CD8-positive, alpha-beta memory T cell (primary cell): ENCODE measurements around the gene OR5AU1. TPM values are rescaled to one million over a fixed set of nuclear protein-coding genes. Genes with fewer than 3 reads are reported as not detected.
A peak's percentile ranks its signal among the peaks of the same experiment; 100 is the strongest.

ENCODE experiments used
- CTCF ChIA-PET: fragments of 350-600 bp; sonication (Branson Sonifier 250); formaldehyde crosslinking; loops from one replicate; lab custom pipeline; 2021; ENCODE audit warnings: antibody characterized with exemption; lab: Charles Lee
- POLR2A ChIA-PET: fragments of 350-600 bp; sonication (Branson Sonifier 250); formaldehyde crosslinking; loops from one replicate; lab custom pipeline; 2021; ENCODE audit warnings: antibody characterized with exemption; lab: Charles Lee
- DNase-seq, 5 donors: peaks; one replicate each; pipeline versions ENCODE4 v3.0.0 to v3.0.0-alpha.2; 2020 to 2022; ENCODE audit warnings: mixed read lengths in 1 of 5
- H3K27ac ChIP-seq: one replicate; pipeline ENCODE4 v1.7.0; 2013; ENCODE audit warnings: low read depth, mild to moderate bottlenecking, low read length, moderate library complexity
- H3K27me3 ChIP-seq: 2 replicates; pipeline ENCODE4 v1.7.0; 2013; ENCODE audit warnings: low read length, mild to moderate bottlenecking; ENCODE audit not compliant: insufficient read depth, poor library complexity, severe bottlenecking
- H3K36me3 ChIP-seq: 2 replicates; pipeline ENCODE4 v1.7.0; 2013; ENCODE audit warnings: mild to moderate bottlenecking, low read length, moderate library complexity; ENCODE audit not compliant: insufficient read depth
- H3K4me1 ChIP-seq: 2 replicates; pipeline ENCODE4 v1.7.0; 2013; ENCODE audit warnings: mild to moderate bottlenecking, low read length, moderate library complexity; ENCODE audit not compliant: insufficient read depth
- H3K4me3 ChIP-seq: 2 replicates; pipeline ENCODE4 v1.7.0; 2013; ENCODE audit warnings: mild to moderate bottlenecking, low read length
- H3K9me3 ChIP-seq: 2 replicates; pipeline ENCODE4 v1.7.0; 2013; ENCODE audit warnings: mild to moderate bottlenecking, low read length
- H3K27ac Mint-ChIP-seq, 8 donors: one replicate each; pipeline ENCODE4 v1.8.0; 2020 to 2021; ENCODE audit warnings: mixed read lengths in 8 of 8, mild to moderate bottlenecking in 6 of 8, inconsistent platforms in 3 of 8, moderate library complexity in 3 of 8
- H3K27me3 Mint-ChIP-seq, 2 donors: one replicate each; pipeline ENCODE4 v1.8.0; 2020 to 2021; ENCODE audit warnings: mixed read lengths in 2 of 2, mild to moderate bottlenecking in 1 of 2, moderate library complexity in 1 of 2
- H3K36me3 Mint-ChIP-seq, 3 donors: one replicate each; pipeline ENCODE4 v1.8.0; 2020 to 2021; ENCODE audit warnings: mixed read lengths in 3 of 3, inconsistent platforms in 1 of 3, mild to moderate bottlenecking in 1 of 3
- H3K4me1 Mint-ChIP-seq, 3 donors: one replicate each; pipeline ENCODE4 v1.8.0; 2020 to 2021; ENCODE audit warnings: mixed read lengths in 3 of 3, inconsistent platforms in 1 of 3, mild to moderate bottlenecking in 1 of 3
- H3K4me3 Mint-ChIP-seq, 7 donors: one replicate each; pipeline ENCODE4 v1.8.0; 2020 to 2021; ENCODE audit warnings: mixed read lengths in 7 of 7, mild to moderate bottlenecking in 6 of 7, moderate library complexity in 4 of 7, inconsistent platforms in 2 of 7
- H3K9me3 Mint-ChIP-seq, 5 donors: one replicate each; pipeline ENCODE4 v1.8.0; 2020 to 2022; ENCODE audit warnings: mixed read lengths in 5 of 5, mild to moderate bottlenecking in 3 of 5, moderate library complexity in 2 of 5, inconsistent platforms in 1 of 5
- polyA plus RNA-seq: library from polyadenylated mRNA; unstranded; fragments of 300-500 nt; fragmentation: Illumina TruSeq; gene quantifications from one replicate; pipeline ENCODE4 v1.2.3, GENCODE V29; 2021
- total RNA-seq, 2 experiments: library from RNA; stranded (reverse); gene quantifications; one replicate each; pipeline ENCODE4 v1.2.3, GENCODE V29; 2021

Gene OR5AU1
- total and polyA plus RNA-seq, 3 experiments from 2014 or later: not detected

- Histone ChIP-seq H3K27ac (no peak overlapping the region), H3K4me3 (no peak overlapping the region), H3K4me1 (no peaks in the 10 kb centered on the region), H3K36me3 (no peaks in the 10 kb centered on the region), H3K9me3 (no peaks in the 10 kb centered on the region), H3K27me3 (no peaks in the 10 kb centered on the region)
- DNase-seq: no peak
- H3K36me3 Mint-ChIP-seq: peaks cover 0 to 14% (median 6%) of the 10 kb centered on the region in 3 donors
- peak overlapping the region in 2 of 8 donors; percentile 54 to 74 for H3K27ac Mint-ChIP-seq
- no peaks in the 10 kb centered on the region for H3K9me3 Mint-ChIP-seq
- H3K4me1 Mint-ChIP-seq: peaks cover 21 to 31% (median 30%) of the 10 kb centered on the region in 3 donors
- no peaks in the 10 kb centered on the region for H3K27me3 Mint-ChIP-seq
- ChIA-PET POLR2A (no interaction called here), CTCF (interaction anchor here (0.6 kb wide), 2 partner anchors 26 to 311 kb away, joined by 3 read pairs; no protein-coding TSS in a partner anchor)
- H3K4me3 Mint-ChIP-seq: no peak overlapping the region
Measured at GRCh38 chr14:21200752-21201461, 45.0 kb upstream of the OR5AU1 start.

GRCh38 chr14:21199611-21200560, 44.0 kb upstream of the OR5AU1 start:
- no peaks in the 10 kb centered on the region for H3K27me3 Mint-ChIP-seq
- H3K27ac Mint-ChIP-seq: peak overlapping the region in 2 of 8 donors; percentile 0 to 75
- no peaks in the 10 kb centered on the region for H3K36me3 ChIP-seq
- H3K27ac ChIP-seq: no peak overlapping the region
- ChIA-PET POLR2A (no interaction called here), CTCF (no interaction called here)
- H3K9me3 Mint-ChIP-seq: no peaks in the 10 kb centered on the region
- H3K9me3 ChIP-seq: no peaks in the 10 kb centered on the region
- DNase-seq: no peak
- peaks cover 21 to 31% (median 26%) of the 10 kb centered on the region in 3 donors for H3K4me1 Mint-ChIP-seq
- no peaks in the 10 kb centered on the region for H3K27me3 ChIP-seq
- peaks cover 0 to 8% (median 6%) of the 10 kb centered on the region in 3 donors for H3K36me3 Mint-ChIP-seq
- H3K4me3 ChIP-seq: no peak overlapping the region
- H3K4me3 Mint-ChIP-seq: no peak overlapping the region
- H3K4me1 ChIP-seq: no peaks in the 10 kb centered on the region

GRCh38 chr14:21197418-21198205, 41.7 kb upstream of the OR5AU1 start:
- no peak for DNase-seq
- peaks cover under 1% of the 10 kb centered on the region for H3K4me1 ChIP-seq
- H3K27ac ChIP-seq: no peak overlapping the region
- H3K27me3 ChIP-seq: no peaks in the 10 kb centered on the region
- no peak overlapping the region for H3K4me3 ChIP-seq
- Mint-ChIP-seq H3K27me3 (no peaks in the 10 kb centered on the region), H3K4me1 (peaks cover 11 to 16% (median 13%) of the 10 kb centered on the region in 3 donors), H3K36me3 (no peaks in the 10 kb centered on the region), H3K27ac (peak overlapping the region in 1 of 8 donors; percentile 13), H3K9me3 (no peaks in the 10 kb centered on the region), H3K4me3 (no peak overlapping the region)
- POLR2A ChIA-PET: no interaction called here
- H3K36me3 ChIP-seq: no peaks in the 10 kb centered on the region
- CTCF ChIA-PET: interaction anchor here (0.8 kb wide), 1 partner anchor 50 kb away, joined by 3 read pairs; no protein-coding TSS in a partner anchor
- no peaks in the 10 kb centered on the region for H3K9me3 ChIP-seq

- no peak overlapping the region for H3K4me3 ChIP-seq
- no peaks in the 10 kb centered on the region for H3K36me3 ChIP-seq
- Mint-ChIP-seq H3K36me3 (no peaks in the 10 kb centered on the region), H3K27me3 (no peaks in the 10 kb centered on the region), H3K4me3 (peak overlapping the region in 1 of 7 donors; percentile 19), H3K4me1 (peaks cover 6 to 29% (median 11%) of the 10 kb centered on the region in 3 donors), H3K27ac (peak overlapping the region in 1 of 8 donors; percentile 76), H3K9me3 (no peaks in the 10 kb centered on the region)
- no peak overlapping the region for H3K27ac ChIP-seq
- POLR2A ChIA-PET: no interaction called here
- H3K4me1 ChIP-seq: peaks cover 16% of the 10 kb centered on the region
- DNase-seq: no peak
- no peaks in the 10 kb centered on the region for H3K27me3 ChIP-seq
- CTCF ChIA-PET: no interaction called here
- H3K9me3 ChIP-seq: no peaks in the 10 kb centered on the region
Measured at GRCh38 chr14:21194597-21194996, 38.7 kb upstream of the OR5AU1 start.

GRCh38 chr14:21192875-21193535, 37.1 kb upstream of the OR5AU1 start:
- POLR2A ChIA-PET: interaction anchor here (0.8 kb wide), 1 partner anchor 10 kb away, joined by 3 read pairs; no protein-coding TSS in a partner anchor
- Histone ChIP-seq H3K4me1 (peaks cover 16% of the 10 kb centered on the region), H3K4me3 (no peak overlapping the region), H3K27ac (no peak overlapping the region), H3K27me3 (no peaks in the 10 kb centered on the region), H3K36me3 (no peaks in the 10 kb centered on the region), H3K9me3 (no peaks in the 10 kb centered on the region)
- DNase-seq: no peak
- Mint-ChIP-seq H3K27ac (peak overlapping the region in 1 of 8 donors; percentile 36), H3K9me3 (no peaks in the 10 kb centered on the region), H3K36me3 (no peaks in the 10 kb centered on the region), H3K4me1 (peaks cover 6 to 25% (median 11%) of the 10 kb centered on the region in 3 donors), H3K27me3 (no peaks in the 10 kb centered on the region), H3K4me3 (peak overlapping the region in 2 of 7 donors; percentile 56 to 80)
- CTCF ChIA-PET: no interaction called here

- Histone ChIP-seq H3K4me3 (peak overlapping the region; percentile 59), H3K36me3 (no peaks in the 10 kb centered on the region), H3K4me1 (peaks cover 16% of the 10 kb centered on the region), H3K27ac (no peak overlapping the region), H3K27me3 (no peaks in the 10 kb centered on the region), H3K9me3 (no peaks in the 10 kb centered on the region)
- CTCF ChIA-PET: no interaction called here
- Mint-ChIP-seq H3K4me3 (peak overlapping the region in 6 of 7 donors; percentile 56 to 81 (median 76)), H3K36me3 (no peaks in the 10 kb centered on the region), H3K9me3 (no peaks in the 10 kb centered on the region), H3K27ac (peak overlapping the region in 1 of 8 donors; percentile 36), H3K27me3 (no peaks in the 10 kb centered on the region), H3K4me1 (peaks cover 4 to 23% (median 5%) of the 10 kb centered on the region in 3 donors)
- POLR2A ChIA-PET: interaction anchor here (0.8 kb wide), 1 partner anchor 10 kb away, joined by 3 read pairs; no protein-coding TSS in a partner anchor
- no peak for DNase-seq
Measured at GRCh38 chr14:21192447-21192822, 36.6 kb upstream of the OR5AU1 start.

GRCh38 chr14:21191809-21192446, 36.1 kb upstream of the OR5AU1 start:
- Mint-ChIP-seq H3K4me3 (peak overlapping the region; percentile 67 to 90 (median 77)), H3K27ac (peak overlapping the region in 2 of 8 donors; percentile 50 to 63), H3K36me3 (no peaks in the 10 kb centered on the region), H3K27me3 (no peaks in the 10 kb centered on the region), H3K4me1 (peaks cover 4 to 22% (median 5%) of the 10 kb centered on the region in 3 donors), H3K9me3 (no peaks in the 10 kb centered on the region)
- CTCF ChIA-PET: no interaction called here
- H3K36me3 ChIP-seq: no peaks in the 10 kb centered on the region
- DNase-seq: peak; percentile 46 to 78 (median 68)
- no peaks in the 10 kb centered on the region for H3K27me3 ChIP-seq
- H3K4me1 ChIP-seq: peaks cover 16% of the 10 kb centered on the region
- H3K9me3 ChIP-seq: no peaks in the 10 kb centered on the region
- POLR2A ChIA-PET: interaction anchor here (0.6 kb wide), 1 partner anchor 270 kb away, joined by 4 read pairs; no protein-coding TSS in a partner anchor
- no peak overlapping the region for H3K27ac ChIP-seq
- peak overlapping the region; percentile 59 for H3K4me3 ChIP-seq
